Measurements from ENCODE around the gene TBX4. TPM values are rescaled to one million over a fixed set of nuclear protein-coding genes. Genes with fewer than 3 reads are reported as not detected.

TBX4 gene
- total and polyA plus RNA-seq, 2 of the 13 experiments (the other 11 are each of a cell fraction or from before 2014, with no cell fraction given), result 0.11 to 1.1 TPM

DNA sequence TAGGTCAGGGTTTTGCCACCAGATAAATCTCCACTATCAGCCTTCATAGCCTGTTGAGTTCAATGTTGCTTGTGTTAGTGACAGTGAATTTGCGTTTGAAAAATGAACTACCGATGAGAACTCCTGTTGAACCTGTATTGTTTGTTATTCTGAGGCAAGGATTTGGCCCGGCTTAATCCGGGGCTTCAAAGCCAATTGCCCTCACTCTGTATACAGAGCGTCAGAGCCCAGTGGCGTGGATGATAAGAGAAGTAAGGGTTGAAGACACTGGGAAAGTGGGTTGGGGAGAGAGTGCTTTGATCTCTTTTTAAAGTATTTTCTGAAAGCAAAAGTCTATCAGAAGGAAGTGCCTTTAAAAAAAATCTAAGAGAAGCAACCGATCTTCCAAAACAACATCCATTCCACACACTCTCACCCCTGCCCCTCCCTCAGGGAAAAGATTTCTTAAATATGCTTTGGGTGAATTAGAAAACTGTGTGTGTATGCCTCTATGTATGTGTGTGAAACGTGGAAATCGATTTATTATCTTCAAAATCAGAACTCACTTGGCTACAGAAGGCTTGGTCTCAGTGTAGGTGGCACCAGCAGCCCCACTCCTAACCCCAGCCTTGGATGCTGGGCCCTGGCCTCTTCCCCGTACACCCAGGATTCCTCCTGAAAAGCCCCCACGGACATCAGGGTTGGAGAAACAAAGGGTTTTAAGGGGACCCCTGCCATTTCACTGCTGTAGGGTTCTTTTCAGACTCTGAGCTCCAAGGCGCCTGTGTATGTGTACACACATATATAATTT lies 8.8 kb downstream of the TBX4 start (continued):
- TF ChIP-seq, protein P1, sequence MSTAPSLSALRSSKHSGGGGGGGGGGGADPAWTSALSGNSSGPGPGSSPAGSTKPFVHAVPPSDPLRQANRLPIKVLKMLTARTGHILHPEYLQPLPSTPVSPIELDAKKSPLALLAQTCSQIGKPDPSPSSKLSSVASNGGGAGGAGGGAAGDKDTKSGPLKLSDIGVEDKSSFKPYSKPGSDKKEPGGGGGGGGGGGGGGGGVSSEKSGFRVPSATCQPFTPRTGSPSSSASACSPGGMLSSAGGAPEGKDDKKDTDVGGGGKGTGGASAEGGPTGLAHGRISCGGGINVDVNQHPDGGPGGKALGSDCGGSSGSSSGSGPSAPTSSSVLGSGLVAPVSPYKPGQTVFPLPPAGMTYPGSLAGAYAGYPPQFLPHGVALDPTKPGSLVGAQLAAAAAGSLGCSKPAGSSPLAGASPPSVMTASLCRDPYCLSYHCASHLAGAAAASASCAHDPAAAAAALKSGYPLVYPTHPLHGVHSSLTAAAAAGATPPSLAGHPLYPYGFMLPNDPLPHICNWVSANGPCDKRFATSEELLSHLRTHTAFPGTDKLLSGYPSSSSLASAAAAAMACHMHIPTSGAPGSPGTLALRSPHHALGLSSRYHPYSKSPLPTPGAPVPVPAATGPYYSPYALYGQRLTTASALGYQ (CRISPR knock-in tag; IDR thresholded peaks at IDR 0.05), result peak; percentile 91
- TF ChIP-seq GPBP1L1 (CRISPR knock-in tag; IDR thresholded peaks at IDR 0.05) (no peak), DNMT3B (CRISPR knock-in tag; conservative IDR thresholded peaks at IDR 0.05) (no peak), SMAD3 (CRISPR knock-in tag; IDR thresholded peaks at IDR 0.05) (peak; percentile 30; the same call in 1 of the 2 replicates), SRY (CRISPR knock-in tag; IDR thresholded peaks at IDR 0.05) (no peak), NBN (conservative IDR thresholded peaks at IDR 0.05) (no peak), DNMT1 (CRISPR knock-in tag; IDR thresholded peaks at IDR 0.05) (no peak), POLR2AphosphoS5 (IDR thresholded peaks at IDR 0.05; ENCODE audit: low read depth, low read length) (no peak), MTA1 (CRISPR knock-in tag; IDR thresholded peaks at IDR 0.05; ENCODE audit: borderline replicate concordance) (0 out of 2 replicates have a peak, but pooled peaks have one; percentile 21), ZNF318 (CRISPR knock-in tag; IDR thresholded peaks at IDR 0.05) (no peak), ZIK1 (CRISPR knock-in tag; IDR thresholded peaks at IDR 0.05; ENCODE audit: borderline replicate concordance, low read depth) (no peak), TOPORS (CRISPR knock-in tag; IDR thresholded peaks at IDR 0.05) (no peak), ARNT (IDR thresholded peaks at IDR 0.05) (no peak)

Data from HepG2 (cell line).